HCT116 (cell line): ENCODE measurements around the gene SLC1A3. TPM values are rescaled to one million over a fixed set of nuclear protein-coding genes. Genes with fewer than 3 reads are reported as not detected.
A peak's percentile ranks its signal among the peaks of the same experiment; 100 is the strongest.
"Not testable (repeated sequence)": the region's sequence is repeated elsewhere in the genome, so short reads cannot be mapped to it uniquely, and the experiment has no call there.

Experiments
- ATAC-seq: fragments of 200-7000 bp; cut with Tn5 transposase; 2 replicates; pipeline ENCODE4 v1.9.1; 2020; ENCODE audit warnings: mild to moderate bottlenecking, moderate library complexity
- BruUV-seq: library from RNA; stranded (reverse); fragments of 400-500 nt; replicated peaks from 2 replicates; lab custom pipeline; 2021; lab: Mats Ljungman, UMichigan
- CTCF ChIA-PET: fragments of 300-600 bp; sonication (Branson Sonifier 250); formaldehyde crosslinking; loops from one replicate; lab custom pipeline; 2021; ENCODE audit warnings: antibody characterized with exemption; lab: Charles Lee
- POLR2A ChIA-PET: fragments of 300-600, 350-600 bp; sonication (Branson Sonifier 250); formaldehyde crosslinking; loops from one replicate; lab custom pipeline; 2021; ENCODE audit warnings: antibody characterized with exemption; lab: Charles Lee
- RAD21 ChIA-PET, 2 experiments: fragments of 300-600 bp; sonication (Branson Sonifier 250); formaldehyde crosslinking; loops; one replicate each; lab custom pipeline; 2023; ENCODE audit warnings: low total read pairs in 2 of 2; ENCODE audit not compliant: uncharacterized antibody in 2 of 2, unreplicated experiment in 2 of 2, low non-redundant PET in 1 of 2; lab: Charles Lee
- DNase-seq: peaks from one replicate; pipeline ENCODE4 v3.0.0-alpha.2; 2010; ENCODE audit warnings: low read depth, low spot score
- H2AFZ ChIP-seq: fragments of 200-600 bp; shearing (Covaris generic), sonication (generic); 2 replicates; pipeline ENCODE4 v1.6.1; 2017; ENCODE audit warnings: low read depth, mixed run types, mixed read lengths, antibody characterized with exemption, low read length; ENCODE audit not compliant: poor library complexity, severe bottlenecking
- H3K27ac ChIP-seq: 2 replicates; pipeline ENCODE4 v1.5.1; 2012; ENCODE audit warnings: low read depth, low read length
- H3K27me3 ChIP-seq: fragments of 200-600 bp; sonication (generic); 2 replicates; pipeline ENCODE4 v1.6.1; 2016; ENCODE audit warnings: mixed run types, low read length, mixed read lengths; ENCODE audit not compliant: insufficient read depth
- H3K36me3 ChIP-seq, 2 experiments: fragments of 200-500 bp in 1 of 2; fragments of 200-600 bp in 1 of 2; sonication (Bioruptor generic) in 1 of 2; sonication (generic) in 1 of 2; 2 replicates each; pipeline versions ENCODE4 v1.5.1 to v1.6.1; 2014 to 2016; ENCODE audit warnings: low read length in 2 of 2, inconsistent platforms in 1 of 2, mixed read lengths in 1 of 2, mixed run types in 1 of 2; ENCODE audit not compliant: insufficient read depth in 2 of 2, control insufficient read depth in 1 of 2
- H3K4me1 ChIP-seq, 2 experiments: fragments of 200-600 bp in 1 of 2; sonication (generic) in 1 of 2; 2 replicates each; pipeline versions ENCODE4 v1.5.1 to v1.6.1; 2012 to 2017; ENCODE audit warnings: low read length in 2 of 2, inconsistent platforms in 1 of 2, mild to moderate bottlenecking in 1 of 2, mixed read lengths in 1 of 2, mixed run types in 1 of 2, moderate library complexity in 1 of 2; ENCODE audit not compliant: insufficient read depth in 2 of 2, control insufficient read depth in 1 of 2
- H3K4me2 ChIP-seq: fragments of 200-600 bp; sonication (generic); 2 replicates; pipeline ENCODE4 v1.6.1; 2017; ENCODE audit warnings: mixed run types, low read length, mixed read lengths
- H3K4me3 ChIP-seq, 2 experiments: fragments of 200-600 bp in 1 of 2; sonication (generic) in 1 of 2; replicated peaks in 1 of 2; 2 replicates each; pipeline ENCODE4 v1.5.1; 2011 to 2016; ENCODE audit warnings: low read length in 2 of 2, control low read depth in 1 of 2, low read depth in 1 of 2, mild to moderate bottlenecking in 1 of 2, mixed read lengths in 1 of 2, mixed run types in 1 of 2
- H3K79me2 ChIP-seq: fragments of 200-600 bp; sonication (generic); 2 replicates; pipeline ENCODE4 v1.6.1; 2017; ENCODE audit warnings: mild to moderate bottlenecking, mixed run types, low read length, moderate library complexity, mixed read lengths; ENCODE audit not compliant: insufficient read depth
- H3K9ac ChIP-seq: fragments of 200-600 bp; sonication (generic); 2 replicates; pipeline ENCODE4 v1.6.1; 2016; ENCODE audit warnings: low read length, mixed read lengths
- H3K9me2 ChIP-seq: fragments of 200-600 bp; sonication (generic), shearing (Covaris generic); 2 replicates; pipeline ENCODE4 v1.6.1; 2017; ENCODE audit warnings: mixed run types, mild to moderate bottlenecking, moderate library complexity; ENCODE audit not compliant: insufficient read depth
- H3K9me3 ChIP-seq, 2 experiments: fragments of 200-500 bp in 1 of 2; fragments of 200-600 bp in 1 of 2; sonication (Bioruptor generic) in 1 of 2; sonication (generic) in 1 of 2; 2 replicates each; pipeline ENCODE4 v1.6.1; 2014 to 2017; ENCODE audit warnings: low read length in 2 of 2, mixed read lengths in 2 of 2, inconsistent platforms in 1 of 2, low read depth in 1 of 2, mild to moderate bottlenecking in 1 of 2, mixed run types in 1 of 2, moderate library complexity in 1 of 2; ENCODE audit not compliant: control insufficient read depth in 1 of 2, insufficient read depth in 1 of 2
- H4K20me1 ChIP-seq: fragments of 200-600 bp; sonication (generic), shearing (Covaris generic); 2 replicates; pipeline ENCODE4 v1.6.1; 2017; ENCODE audit warnings: mixed run types, mild to moderate bottlenecking, moderate library complexity; ENCODE audit not compliant: insufficient read depth
- ELF1 ChIP-seq: IDR thresholded peaks from 2 replicates; pipeline ENCODE4 v1.6.1; 2012; ENCODE audit warnings: low read depth, borderline replicate concordance
- EZH2phosphoT487 ChIP-seq: fragments of 200-600 bp; IDR thresholded peaks from 2 replicates; pipeline ENCODE4 v1.6.1; 2018; ENCODE audit warnings: antibody characterized with exemption, borderline replicate concordance
- FOSL1 ChIP-seq: IDR thresholded peaks from 2 replicates; pipeline ENCODE4 v1.6.1; 2012; ENCODE audit warnings: low read depth
- JUND ChIP-seq: IDR thresholded peaks from 2 replicates; pipeline ENCODE4 v1.6.1; 2012
- POLR2A ChIP-seq: IDR thresholded peaks from 2 replicates; pipeline ENCODE4 v1.7.0; 2011; ENCODE audit warnings: borderline replicate concordance; ENCODE audit not compliant: insufficient read depth, insufficient read length; ENCODE audit errors: extremely low read depth
- RAD21 ChIP-seq: IDR thresholded peaks from 2 replicates; pipeline ENCODE4 v1.6.1; 2012; ENCODE audit warnings: low read depth, mild to moderate bottlenecking
- REST ChIP-seq: IDR thresholded peaks from 2 replicates; pipeline ENCODE4 v1.6.1; 2012; ENCODE audit warnings: low read depth
- SIN3A ChIP-seq: IDR thresholded peaks from 2 replicates; pipeline ENCODE4 v1.6.1; 2012; ENCODE audit warnings: low read depth
- SP1 ChIP-seq: IDR thresholded peaks from 2 replicates; pipeline ENCODE4 v1.6.1; 2012; ENCODE audit warnings: low read depth
- ZBTB33 ChIP-seq: IDR thresholded peaks from 2 replicates; pipeline ENCODE4 v1.6.1; 2011; ENCODE audit warnings: mild to moderate bottlenecking, low read length, moderate library complexity; ENCODE audit not compliant: insufficient replicate concordance; ENCODE audit errors: extremely low read depth
- ZFX ChIP-seq: fragments of 450-650 bp; IDR thresholded peaks from 2 replicates; pipeline ENCODE4 v1.6.1; 2017
- ZNF274 ChIP-seq: fragments of 200-500 bp; sonication (Bioruptor generic); IDR thresholded peaks from 2 replicates; pipeline ENCODE4 v1.6.1; 2014; ENCODE audit warnings: mild to moderate bottlenecking, low read depth, low read length, inconsistent platforms
- intact Hi-C: fragments of 100-400 bp; cut with micrococcal nuclease; formaldehyde crosslinking; loops from 2 replicates; pipeline ENCODE4 v1.10.0; 2022
- total RNA-seq: library from RNA; stranded (reverse); gene quantifications from one replicate; pipeline ENCODE4 v1.2.1, GENCODE V29; 2021; ENCODE audit not compliant: unreplicated experiment
- TF ChIP-seq, protein P1 (sequence below): IDR thresholded peaks from 2 replicates; pipeline ENCODE4 v1.6.1; 2012

Gene SLC1A3
- total RNA-seq, 1 experiment from 2014 or later: 12.9 TPM

- TF ChIP-seq, protein P1, sequence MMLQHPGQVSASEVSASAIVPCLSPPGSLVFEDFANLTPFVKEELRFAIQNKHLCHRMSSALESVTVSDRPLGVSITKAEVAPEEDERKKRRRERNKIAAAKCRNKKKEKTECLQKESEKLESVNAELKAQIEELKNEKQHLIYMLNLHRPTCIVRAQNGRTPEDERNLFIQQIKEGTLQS: no peak
- no peak for TF ChIP-seq ZFX
- no peak for TF ChIP-seq SP1
- no peak for TF ChIP-seq POLR2A
- TF ChIP-seq FOSL1: no peak
Measured at GRCh38 chr5:36643162-36643561, 36.8 kb downstream of the SLC1A3 start (continued).

- intact Hi-C loops, POLR2A ChIA-PET, H3K9ac ChIP-seq, H3K27ac ChIP-seq, H3K4me2 ChIP-seq, H3K9me3 ChIP-seq, H3K4me3 ChIP-seq, H3K9me2 ChIP-seq, H4K20me1 ChIP-seq, BruUV-seq, RAD21 ChIA-PET, H3K79me2 ChIP-seq, DNase-seq, ATAC-seq, H2AFZ ChIP-seq, H3K36me3 ChIP-seq, CTCF ChIA-PET, H3K27me3 ChIP-seq: not testable (repeated sequence)
- H3K4me1 ChIP-seq: peaks cover 21 to 41% of the 10 kb centered on the region in 2 experiments
Measured at GRCh38 chr5:36643841-36644240, 37.4 kb downstream of the SLC1A3 start.

- no peaks in the 10 kb centered on the region for H3K27me3 ChIP-seq
- H3K9ac ChIP-seq: no peak overlapping the region
- TF ChIP-seq FOSL1 (no peak), ELF1 (no peak), EZH2phosphoT487 (no peak), ZBTB33 (no peak), JUND (no peak), ZNF274 (no peak), SIN3A (no peak), SP1 (no peak), REST (no peak), RAD21 (no peak)
- H3K4me3 ChIP-seq: no peak overlapping the region
- POLR2A ChIA-PET: no interaction called here
- CTCF ChIA-PET: no interaction called here
- RAD21 ChIA-PET: no interaction called here
- DNase-seq: no peak
- H3K36me3 ChIP-seq: no peaks in the 10 kb centered on the region
- intact Hi-C loops: no loop called here
- no peak overlapping the region for H2AFZ ChIP-seq
- no peaks in the 10 kb centered on the region for H4K20me1 ChIP-seq
- peak overlapping the region; percentile 4; the same call in 1 of the 2 replicates for H3K4me2 ChIP-seq
- ATAC-seq: no peak
- H3K9me2 ChIP-seq: no peaks in the 10 kb centered on the region
- H3K4me1 ChIP-seq: peaks cover 21 to 37% of the 10 kb centered on the region in 2 experiments
- no peaks in the 10 kb centered on the region for H3K79me2 ChIP-seq
- peak overlapping the region; percentile 72; the same call in 1 of the 2 replicates for H3K27ac ChIP-seq
- H3K9me3 ChIP-seq: no peaks in the 10 kb centered on the region
- no TSS peak for BruUV-seq
Measured at GRCh38 chr5:36644727-36645126, 38.3 kb downstream of the SLC1A3 start.
